Ureter (tissue), 1 donor: Measurements from ENCODE around the gene PARVB. TPM values are rescaled to one million over a fixed set of nuclear protein-coding genes. Genes with fewer than 3 reads are reported as not detected.
A peak's percentile ranks its signal among the peaks of the same experiment; 100 is the strongest.

Experiments used
- DNase-seq: peaks from one replicate; pipeline ENCODE4 v3.0.0-alpha.2; 2020; ENCODE audit warnings: low spot score
- total RNA-seq: library from RNA; stranded (reverse); gene quantifications from one replicate; pipeline ENCODE4 v1.2.4, GENCODE V29; 2023
- donor health status: DM: yes; HTN: yes; CAD: no.

PARVB gene
- 24.4 TPM for total RNA-seq

GRCh38 chr22:44024288-44024921, at the start of gene PARVB:
Gene PARVB, plus strand, starts transcription at chr22:44024302. Its CDS starts 38 bp downstream, at chr22:44024340.
- no peak for DNase-seq

- DNase-seq, result no peak
Measured at GRCh38 chr22:43975041-43975440, 49.1 kb upstream of the PARVB start.

DNA sequence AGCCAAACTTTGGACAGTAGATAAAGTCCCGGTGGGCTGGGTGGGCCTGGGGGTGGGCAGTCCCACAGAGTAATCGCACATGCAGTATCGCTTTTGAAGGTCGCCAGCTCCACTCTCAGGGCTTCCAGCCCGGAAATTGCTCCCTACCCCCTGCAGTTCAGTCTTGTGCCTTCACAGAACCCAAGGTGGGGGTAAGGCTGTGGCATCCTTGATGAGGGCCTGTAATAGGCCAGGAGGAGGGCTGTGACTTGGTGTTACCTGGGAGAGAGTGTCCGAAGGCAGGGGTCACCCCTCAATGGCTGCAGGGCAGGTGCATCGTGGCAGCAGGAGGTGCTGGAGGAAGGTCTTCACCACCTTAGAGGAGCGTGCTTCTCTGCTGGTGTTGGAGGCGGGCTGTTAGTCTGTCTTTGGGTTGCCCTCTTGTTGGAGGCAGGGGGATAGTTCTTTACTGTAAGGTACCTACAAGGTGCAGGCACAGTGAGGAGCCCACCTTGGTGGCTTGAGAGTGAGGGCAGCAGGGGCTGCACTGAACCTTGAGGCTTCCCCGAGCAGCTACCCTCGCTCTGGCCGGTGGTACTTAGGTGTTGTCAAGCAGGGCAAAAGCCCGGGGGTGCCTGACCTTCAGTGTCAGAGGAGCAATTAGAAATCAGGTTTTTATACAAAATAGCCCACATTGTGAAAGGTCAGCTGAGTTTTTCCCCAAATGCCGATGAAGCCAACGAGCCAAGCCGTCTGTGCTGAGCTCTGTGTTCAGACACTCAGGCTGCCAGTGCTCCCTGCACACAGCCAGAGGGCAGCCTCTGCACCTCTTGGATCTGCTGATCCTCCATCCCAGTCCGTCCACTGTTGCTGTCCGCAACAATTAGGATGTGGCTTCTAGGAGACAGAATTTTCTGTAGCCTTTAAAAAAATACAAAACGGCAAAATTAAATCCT, 47.0 kb upstream of the PARVB start:
- DNase-seq, result no peak

- no peak for DNase-seq
Measured at GRCh38 chr22:43978558-43978957, 45.5 kb upstream of the PARVB start.

GRCh38 chr22:43980579-43980978, 43.5 kb upstream of the PARVB start:
- no peak for DNase-seq

DNA sequence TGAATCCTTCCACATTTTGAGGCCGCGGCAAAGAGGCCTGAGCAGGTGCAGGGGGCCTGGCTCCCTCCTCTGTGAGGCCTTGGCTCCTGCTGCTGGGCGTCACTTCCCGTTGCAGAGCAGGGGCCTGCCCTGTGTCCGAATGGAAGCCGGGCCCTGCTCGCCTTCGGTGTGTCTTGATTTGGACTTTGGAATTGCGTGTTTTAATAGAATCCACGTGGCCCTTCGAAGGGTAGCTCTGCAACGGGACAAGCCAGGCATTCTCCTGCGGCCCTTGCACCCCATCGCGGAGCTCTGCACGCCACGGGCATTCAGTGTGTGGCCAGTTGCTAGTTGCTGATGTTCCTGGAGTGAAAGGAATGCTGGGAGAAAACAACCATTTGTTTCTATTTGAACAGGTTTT, 43.1 kb upstream of the PARVB start:
- no peak for DNase-seq

- DNase-seq, result no peak
Measured at GRCh38 chr22:43983808-43984207, 40.3 kb upstream of the PARVB start.

GRCh38 chr22:43985532-43985931, 38.6 kb upstream of the PARVB start:
- DNase-seq, result no peak

- no peak for DNase-seq
Measured at GRCh38 chr22:43988116-43988820, 35.8 kb upstream of the PARVB start.

- no peak for DNase-seq
Measured at GRCh38 chr22:43988960-43989359, 35.1 kb upstream of the PARVB start.

DNA sequence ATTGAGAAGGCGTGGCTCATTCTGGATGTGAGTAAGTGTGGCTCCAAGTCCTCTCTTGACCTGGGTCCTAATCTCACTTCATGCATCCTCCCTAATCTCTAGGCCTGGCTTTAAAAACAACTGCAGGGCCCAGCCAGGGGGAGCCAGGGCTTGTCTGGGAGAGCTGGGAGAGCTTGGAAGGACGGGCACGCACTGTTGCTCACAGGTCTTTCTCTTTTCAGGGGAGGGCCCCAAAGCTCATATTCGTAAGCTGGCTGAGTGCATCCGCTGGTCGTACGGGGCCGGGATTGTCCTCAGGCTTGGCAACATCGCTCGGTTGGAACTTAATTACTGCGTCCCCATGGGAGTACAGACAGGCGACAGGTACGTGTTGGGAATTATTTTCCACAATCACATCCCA, 34.1 kb upstream of the PARVB start:
- DNase-seq, result no peak

DNA sequence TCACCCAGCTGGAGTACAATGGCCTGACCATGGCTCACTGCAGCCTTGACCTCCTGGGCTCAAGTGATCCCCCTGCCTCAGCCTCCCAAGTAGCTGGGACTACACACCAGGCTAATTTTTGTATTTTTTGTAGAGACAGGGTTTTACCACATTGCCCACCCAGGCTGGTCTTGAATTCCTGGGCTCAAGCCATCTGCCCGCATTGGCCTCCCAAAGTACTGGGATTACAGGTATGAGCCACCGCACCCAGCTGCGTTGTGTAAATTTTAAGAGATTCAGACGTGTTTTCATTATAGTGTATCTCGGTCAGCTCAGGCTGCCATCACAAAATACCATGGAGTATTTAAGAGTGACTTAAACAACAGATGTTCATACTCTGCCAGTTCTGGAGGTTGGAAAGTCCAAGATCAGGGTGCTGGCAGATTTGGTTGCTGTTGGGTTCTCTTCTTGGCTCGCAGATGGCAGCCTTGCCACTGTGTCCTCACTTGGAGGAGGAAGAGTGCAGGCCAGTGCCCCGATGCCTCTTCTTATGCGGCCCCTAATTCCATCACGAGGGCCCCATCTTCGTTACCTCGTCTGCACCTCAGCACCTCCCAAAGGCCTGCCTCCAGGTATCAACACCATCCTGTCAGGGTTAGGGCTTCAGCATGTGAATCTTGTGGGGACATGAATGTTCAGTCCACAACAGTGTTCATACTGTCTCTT, 32.6 kb upstream of the PARVB start:
- DNase-seq, result no peak

DNA sequence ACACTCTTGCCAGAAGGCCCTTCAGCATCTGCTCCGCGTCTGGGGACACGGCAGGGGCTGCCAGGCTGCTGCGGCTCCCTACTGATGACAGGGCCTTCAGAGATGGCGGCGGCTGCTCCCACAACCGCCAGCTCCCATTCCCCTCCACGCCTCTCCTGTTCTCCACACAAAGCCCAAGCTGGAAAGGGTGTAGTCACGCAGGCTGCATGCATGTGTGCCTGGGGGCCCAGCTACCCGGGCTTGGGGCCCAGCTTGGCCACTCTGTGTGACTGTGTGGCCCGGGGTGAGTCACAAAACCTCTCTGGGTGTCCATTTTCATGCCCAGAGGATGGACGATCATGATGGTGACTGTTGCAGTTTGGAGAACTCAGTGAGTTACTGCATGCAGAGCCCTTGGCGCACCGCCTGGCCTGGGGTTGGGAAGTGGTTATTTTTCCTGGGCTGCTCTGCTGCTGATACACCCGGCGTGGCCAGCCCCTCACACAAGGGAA, 31.7 kb upstream of the PARVB start:
- no peak for DNase-seq

- no peak for DNase-seq
Measured at GRCh38 chr22:43993072-43993760, 30.9 kb upstream of the PARVB start.

DNA sequence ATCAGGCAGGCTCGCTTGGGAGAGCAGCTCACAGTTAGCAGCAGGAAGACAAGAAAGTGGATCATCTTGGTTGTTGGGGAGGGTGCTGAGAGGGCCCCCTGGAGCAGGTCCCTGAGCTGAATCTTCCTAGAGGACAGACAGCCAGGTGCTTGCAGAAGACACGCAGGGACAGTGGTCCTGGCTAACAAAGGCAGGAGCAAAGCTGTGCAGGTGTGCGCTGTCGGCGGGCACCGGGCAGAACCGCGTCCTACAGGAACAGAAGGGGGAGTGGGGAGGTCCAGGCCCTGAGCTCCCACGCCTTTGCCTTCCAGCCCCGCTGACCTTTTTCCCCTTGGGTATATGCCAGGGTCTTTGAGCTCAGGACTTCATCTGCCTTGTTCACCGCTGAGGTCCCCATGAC, 30.1 kb upstream of the PARVB start:
- DNase-seq, result no peak

DNA sequence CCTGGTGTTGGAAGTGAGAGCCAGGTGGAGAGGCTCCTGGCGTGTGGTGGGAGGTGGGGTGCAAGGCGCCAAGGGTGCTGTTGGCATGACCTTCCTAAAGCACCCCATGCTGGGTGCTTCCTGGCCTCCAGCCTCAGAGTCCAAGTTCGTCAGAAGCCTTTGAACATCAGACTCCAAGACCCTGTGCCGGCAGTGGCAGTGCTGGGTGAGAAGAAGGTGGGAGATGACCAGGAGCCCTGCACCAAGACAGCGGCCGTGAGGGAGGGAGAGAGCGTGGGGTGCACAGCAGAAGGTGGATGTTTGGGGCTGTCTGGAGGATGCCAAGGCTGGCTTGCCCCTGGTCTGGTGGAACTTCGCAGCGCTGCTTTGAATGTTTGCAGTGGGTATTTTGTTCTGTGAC, 29.7 kb upstream of the PARVB start:
- DNase-seq, result no peak

DNA sequence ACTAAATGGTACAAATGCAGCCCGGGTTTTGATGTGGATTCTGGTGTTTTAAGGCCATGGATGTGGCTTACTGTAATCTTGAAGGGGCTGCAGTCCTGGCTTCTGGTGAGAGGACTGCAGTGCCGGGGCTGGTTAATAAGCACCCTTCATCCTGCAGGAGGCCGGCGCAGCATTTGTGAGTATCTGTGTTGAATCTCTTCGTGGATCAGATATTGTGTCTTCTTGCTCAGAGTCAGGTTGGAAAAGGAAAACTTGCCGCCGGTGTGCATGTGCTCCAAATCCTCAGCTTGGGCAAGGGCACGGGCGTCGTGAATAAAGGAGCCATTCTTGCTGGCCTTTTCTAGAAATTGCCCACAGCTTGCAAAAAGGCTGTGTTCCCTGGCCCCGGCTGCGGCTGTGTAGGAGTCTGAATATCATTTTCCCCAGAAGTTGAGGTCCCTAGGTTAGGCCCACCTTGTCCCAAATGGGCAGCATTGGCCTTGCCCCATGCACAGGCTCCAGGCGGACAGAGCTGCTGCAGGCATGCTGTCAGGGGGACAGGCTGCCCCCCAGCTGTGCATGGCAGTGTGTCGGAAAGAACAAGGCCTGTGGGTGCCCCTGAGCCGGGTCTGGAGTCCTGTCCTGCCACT, 28.9 kb upstream of the PARVB start:
- no peak for DNase-seq

- DNase-seq, result no peak
Measured at GRCh38 chr22:43995798-43996169, 28.3 kb upstream of the PARVB start.

DNA sequence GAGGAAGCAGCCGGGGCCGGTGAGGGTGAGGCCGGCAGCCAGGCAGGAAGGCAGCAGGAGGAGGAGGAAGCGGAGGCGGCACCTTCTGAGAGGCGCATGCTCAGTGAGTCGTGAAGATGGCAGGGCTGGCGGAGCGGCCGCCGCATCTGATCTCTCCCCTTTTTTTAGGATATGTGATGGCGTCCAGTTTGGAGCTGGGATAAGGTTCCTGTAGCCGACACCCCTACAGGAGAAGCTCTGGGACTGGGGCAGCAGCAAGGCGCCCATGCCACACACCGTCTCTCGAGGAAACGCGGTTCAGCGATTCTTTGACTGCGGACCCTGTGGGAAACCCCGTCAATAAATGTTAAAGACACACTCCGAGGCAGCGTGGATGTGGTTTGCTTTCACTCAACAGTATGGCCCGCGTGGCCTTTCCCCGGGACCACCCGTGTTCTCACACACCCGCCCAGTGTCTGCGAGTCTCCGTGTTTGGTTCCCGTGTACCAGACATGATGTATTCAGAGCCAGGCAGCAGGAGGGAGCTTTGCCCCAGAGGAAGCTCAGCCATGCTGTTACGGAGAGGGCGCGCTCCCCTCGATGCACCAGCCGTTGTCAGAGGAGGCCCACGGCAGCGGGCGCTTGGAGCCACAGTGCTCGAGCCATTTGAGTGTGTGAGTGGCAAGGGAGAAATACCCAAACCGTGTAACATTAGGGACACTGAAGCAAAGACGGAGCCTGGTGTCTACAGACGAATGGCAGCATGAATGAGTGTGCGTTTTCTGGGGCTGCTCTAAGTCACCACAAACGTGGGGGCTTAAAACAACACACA, 27.7 kb upstream of the PARVB start:
- DNase-seq, result peak; percentile 83

- DNase-seq, result no peak
Measured at GRCh38 chr22:43996981-43997265, 27.2 kb upstream of the PARVB start.
